HS-5 (cell line): Measurements from ENCODE around the gene S1PR3.
"Not testable (repeated sequence)": the region's sequence is repeated elsewhere in the genome, so short reads cannot be mapped to it uniquely, and the experiment has no call there.

Experiments used
- DNase-seq: peaks from one replicate; pipeline ENCODE4 v3.0.0-alpha.2; 2012; ENCODE audit warnings: low read depth

S1PR3 gene

DNA sequence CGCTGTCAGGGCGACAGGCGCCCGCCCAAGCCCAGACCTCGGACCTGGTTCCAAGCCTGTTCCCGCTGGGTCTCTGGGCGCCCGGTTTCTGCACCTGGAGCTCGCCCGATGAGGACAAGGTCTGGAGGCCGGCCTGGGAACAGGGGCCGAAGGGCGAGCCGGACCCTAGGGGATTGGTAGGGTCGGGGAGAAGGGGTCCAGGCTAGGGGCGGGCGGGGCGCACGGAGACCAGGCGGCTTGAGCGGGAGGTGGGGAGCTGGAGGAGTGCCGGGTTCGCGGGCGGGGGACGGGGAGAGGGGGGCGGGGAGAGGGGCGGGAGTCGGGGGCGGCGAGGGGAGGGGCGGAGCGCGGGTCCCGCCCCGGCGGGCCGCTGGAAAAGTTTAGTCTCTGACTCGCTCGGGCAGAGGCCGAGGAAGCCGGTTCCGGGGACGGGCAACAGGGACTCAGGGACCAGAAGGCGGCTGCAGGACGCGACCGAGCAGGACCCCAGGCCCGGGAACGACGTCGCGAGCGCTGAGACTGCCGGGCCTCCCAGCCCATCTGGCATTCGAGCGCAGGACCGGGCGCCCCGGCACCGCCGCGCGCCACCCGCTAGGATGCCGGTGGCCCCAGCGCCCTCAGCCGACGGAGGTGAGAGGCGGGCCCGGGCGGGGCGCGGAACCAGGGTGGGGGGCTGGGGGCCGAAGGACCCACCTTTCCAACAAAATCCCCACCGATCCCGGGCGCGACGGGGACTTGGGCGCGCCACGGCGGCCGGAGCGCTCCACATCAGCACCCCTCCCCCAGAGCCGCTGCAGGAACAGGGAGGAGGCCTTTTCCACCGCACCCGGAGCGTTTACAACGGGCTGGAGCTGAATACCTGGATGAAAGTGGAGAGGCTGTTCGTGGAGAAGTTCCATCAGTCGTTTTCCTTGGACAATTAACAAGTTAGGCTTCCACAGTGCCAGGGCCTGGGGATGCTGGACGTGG lies at the start of gene S1PR3:
S1PR3 (plus strand) TSS at position 403 of the 969 bp plus-strand sequence. CDS start 9,733 bp downstream, outside the sequence.
- no peak for DNase-seq

DNA sequence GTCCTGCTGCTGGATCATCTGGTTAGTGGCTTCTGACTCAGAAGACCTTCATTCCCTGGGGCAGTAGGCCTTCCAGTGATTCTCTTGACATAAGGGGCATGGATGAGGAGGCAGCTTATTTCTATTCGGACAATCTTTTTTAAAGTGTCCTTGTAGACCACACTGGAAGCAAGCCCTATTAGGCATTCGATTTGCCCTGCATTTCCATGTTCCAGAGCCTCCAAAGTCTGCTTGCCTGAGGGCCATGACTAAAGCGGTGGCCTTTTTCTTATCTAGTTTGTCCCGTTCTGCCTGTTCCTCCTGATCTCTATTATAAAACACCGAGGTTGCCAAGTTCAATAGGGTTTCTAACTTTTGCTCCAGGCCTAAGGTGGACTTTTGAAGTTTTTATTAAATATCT lies 49.7 kb upstream of the S1PR3 start:
- not testable (repeated sequence) for DNase-seq

DNA sequence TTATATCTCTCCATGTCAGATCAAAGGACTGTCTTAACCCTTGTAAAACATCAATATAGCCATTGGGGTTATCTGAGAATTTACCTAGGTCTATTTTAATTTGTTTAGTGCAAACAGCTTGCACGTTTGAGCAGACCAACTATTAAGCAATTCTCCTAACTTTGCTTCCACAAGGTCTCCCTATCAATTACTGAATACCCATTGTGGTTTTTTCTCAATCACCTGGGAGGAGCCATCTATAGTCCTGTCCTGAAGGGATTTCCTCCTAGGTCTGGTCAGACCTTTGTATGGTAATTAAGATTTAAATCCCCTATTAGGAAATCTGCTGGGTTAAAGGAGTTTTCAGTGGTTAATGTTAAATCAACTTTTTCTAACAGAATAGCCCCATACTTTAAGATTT lies 48.9 kb upstream of the S1PR3 start:
- no peak for DNase-seq

DNA sequence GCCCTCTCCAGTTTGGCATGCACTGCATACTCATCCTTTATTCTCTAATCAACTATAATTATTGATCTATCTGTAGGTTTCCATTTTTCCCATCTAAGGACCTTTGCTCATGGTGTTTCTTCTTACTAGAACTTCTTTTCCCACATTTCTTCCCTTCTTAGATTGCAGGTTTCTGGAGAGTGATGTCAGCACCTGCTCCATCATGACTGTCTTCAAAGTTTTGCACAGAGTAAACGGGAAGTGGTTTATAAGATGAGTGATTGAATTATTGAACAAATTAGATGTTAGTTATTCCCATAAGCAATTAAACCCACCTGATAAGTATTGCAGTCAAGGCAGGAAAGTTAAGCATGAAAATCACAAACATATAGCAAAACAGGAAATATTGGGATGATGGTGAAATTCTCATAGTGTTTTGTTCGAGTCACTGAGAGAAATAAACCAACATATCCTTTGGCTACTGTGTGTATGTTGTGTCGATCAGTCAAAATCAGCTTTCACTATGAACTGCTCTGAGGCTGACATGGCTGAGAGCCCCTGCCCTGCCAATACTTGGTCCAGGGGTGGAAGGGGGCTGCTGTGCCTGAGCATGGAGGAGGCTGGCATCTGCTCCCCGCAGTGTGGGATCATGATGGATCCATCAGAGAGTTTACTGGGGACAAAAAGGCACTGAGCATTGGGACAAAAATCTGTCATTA lies 45.5 kb upstream of the S1PR3 start:
- DNase-seq, result no peak

DNA sequence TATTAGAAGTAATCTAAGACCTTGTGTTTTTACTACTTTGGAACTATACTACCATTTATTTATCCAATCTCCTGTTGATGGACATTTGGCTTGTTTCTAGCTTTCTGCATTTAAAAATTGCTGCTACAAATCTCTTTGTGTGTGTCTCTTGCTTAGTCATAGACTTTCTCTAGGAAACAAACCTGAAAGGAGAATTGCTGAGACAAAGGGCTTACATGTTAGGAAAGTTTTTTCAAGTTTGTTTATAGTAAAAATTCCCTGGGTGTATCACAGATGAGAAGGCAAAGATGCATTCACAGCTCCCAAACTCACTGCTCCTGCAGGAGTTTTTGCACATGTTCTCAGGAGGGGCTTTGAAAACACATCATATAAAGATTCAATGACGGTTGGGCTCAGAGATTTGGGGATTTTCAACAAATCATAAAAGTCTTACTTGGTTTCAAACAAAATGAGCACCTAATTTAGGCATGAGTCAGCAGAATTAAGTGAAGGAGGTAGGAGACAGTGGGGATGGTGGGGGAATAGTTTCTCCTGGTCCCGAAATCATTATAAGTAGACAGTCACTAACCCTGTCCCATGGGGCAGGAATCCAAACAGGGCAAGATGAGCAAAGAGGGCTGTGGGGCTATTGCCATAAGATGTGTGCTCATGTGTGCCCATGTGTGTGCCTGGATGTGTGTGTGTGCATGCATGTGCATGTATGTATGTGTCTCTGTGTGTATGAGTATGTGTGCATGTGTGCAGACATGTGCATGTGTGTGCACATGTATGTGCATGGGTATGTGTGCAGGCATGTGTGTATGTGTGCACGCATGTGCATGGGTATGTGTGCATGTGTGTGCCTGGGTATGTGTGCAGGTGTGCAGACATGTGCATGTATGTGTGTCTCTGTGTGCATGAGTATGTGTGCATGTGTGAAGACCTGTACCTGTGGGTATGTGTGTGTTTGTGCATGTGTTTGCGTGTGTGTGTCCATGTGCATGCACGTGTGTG lies 43.4 kb upstream of the S1PR3 start:
- no peak for DNase-seq

DNA sequence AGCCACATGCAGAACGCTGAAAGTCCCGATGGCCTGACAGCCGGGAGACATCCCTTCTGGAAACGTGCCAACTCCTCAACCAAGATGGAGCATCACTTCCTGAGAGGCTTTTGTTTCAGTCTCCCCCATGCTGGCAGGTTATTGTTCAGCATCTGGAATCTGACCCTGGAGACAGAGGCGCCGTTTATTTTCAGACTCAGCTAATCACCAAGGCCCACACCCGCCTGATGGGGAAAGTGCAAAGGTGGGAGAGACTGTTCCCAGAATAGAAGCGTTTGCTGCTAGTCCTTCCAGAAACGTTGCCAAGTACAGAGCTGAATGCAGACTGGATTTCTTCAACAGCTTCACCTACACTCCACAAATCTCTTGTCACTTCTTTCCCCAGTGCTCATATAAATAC lies 41.8 kb upstream of the S1PR3 start:
- DNase-seq, result no peak

DNA sequence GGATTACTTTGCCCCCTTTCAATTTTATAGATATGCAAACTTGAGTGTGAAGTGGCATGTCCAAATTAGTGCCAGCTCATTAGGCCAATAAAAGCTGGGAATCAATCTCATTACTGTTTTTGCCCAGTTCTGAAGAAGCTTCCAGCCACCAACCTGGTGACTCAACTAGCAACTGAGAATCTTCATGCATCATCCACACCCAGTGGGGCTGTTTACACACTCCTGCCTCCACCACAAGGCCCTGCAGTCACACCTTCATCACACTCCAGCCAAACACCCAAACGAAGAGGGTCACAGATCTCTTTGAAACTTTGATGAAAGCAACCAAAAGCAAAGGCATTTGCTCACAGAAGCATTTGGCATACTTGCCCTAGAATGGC lies 41.3 kb upstream of the S1PR3 start:
- no peak for DNase-seq

DNA sequence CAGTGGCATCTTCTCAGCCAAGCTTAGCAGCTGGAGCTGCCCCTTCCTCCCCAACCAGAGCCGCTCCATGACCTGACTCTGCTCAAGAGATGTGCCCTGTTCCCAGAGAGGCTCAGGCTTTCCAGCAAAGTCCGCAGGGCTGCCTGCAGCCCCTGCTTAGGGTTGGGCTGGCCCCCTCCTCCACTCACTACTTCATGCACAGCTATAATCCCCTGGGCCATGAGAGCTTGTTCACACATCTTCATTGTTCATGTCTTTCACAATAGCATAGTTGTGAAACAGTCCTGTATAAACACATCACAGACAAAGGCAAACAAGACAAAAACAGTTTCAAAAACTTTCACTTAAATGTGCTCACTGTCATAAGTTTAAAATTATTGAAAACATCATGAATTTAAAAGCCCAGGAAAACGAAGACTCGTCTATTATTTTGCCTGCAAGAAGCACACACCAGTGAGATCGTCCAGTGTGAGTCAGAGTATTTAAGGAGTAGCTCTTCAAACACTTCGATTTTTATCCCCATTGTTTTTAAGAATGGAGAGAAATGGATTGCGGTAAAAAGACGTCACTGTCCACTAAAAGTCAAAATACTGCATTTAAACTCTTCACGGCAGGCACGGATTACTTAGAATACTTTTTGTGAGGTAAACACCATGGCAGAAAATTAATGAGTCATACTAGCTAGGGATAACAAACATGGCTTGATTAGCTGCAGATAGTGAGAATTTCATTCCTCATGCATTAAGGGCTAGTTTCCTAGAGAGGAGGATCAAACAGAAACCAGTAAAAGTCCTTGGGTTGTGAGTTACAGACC lies 40.7 kb upstream of the S1PR3 start:
- DNase-seq, result peak; percentile 9

DNA sequence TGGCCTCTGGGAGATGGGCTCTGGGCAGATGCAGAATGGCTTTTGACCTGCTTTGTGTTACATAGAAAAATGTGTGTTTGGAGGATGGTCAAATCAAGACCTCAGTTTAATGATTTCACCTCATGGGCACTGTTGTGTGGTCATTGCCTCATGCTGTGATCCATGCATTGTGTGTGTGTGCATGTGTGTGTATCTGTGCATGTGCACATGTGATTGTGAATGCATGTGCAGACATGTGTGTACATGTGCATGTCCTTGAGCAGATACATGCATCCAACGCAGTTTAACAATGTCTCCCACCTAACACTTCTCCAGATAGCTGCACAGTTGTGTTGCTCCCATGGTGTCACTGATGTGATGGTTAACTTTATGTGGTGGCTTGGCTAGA lies 40.1 kb upstream of the S1PR3 start:
- DNase-seq, result no peak

DNA sequence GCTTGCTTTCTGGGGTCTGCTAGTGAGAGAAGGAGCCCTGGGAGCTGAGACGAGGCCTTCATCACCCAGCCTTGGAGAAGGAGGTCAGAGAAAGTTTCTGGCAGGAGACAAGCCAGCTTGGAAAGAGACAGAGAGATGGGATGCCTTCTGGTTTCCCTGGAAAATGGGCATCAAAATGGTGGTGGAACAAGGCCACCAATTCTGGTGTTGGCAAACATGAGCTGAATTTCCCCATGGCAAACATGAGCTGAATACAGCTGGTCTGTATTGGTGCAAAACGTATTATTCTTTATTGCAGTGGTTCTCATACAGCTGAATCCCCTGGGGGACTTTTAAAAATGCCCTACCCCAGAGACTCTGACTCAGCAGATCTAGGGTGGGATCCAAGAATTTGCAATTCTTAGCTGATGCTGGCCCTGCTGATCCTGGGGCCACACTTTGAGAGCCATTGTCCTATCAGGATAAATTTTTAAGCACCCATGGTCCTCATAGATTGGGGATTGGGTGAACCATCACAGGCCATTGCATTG lies 39.1 kb upstream of the S1PR3 start:
- DNase-seq, result no peak

DNA sequence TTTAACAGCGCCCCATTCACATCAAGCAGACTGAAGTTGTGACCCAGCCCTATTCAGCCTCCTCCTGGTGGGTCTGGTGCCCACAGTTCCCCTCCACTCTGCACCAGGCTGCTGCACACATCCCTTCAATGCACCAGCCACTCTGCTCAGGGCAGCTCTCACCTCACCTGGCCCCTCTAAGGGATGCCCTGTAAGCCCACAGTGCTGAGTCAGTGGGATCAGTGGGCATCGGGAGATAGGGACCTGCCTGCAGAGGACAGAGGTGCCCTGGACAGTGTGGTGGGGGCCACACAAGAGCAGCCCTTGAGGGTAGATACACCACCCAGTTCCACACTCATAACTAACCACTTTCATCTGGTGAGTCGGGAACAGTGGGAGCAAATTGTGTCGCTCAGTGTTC lies 38.3 kb upstream of the S1PR3 start:
- DNase-seq, result no peak

DNA sequence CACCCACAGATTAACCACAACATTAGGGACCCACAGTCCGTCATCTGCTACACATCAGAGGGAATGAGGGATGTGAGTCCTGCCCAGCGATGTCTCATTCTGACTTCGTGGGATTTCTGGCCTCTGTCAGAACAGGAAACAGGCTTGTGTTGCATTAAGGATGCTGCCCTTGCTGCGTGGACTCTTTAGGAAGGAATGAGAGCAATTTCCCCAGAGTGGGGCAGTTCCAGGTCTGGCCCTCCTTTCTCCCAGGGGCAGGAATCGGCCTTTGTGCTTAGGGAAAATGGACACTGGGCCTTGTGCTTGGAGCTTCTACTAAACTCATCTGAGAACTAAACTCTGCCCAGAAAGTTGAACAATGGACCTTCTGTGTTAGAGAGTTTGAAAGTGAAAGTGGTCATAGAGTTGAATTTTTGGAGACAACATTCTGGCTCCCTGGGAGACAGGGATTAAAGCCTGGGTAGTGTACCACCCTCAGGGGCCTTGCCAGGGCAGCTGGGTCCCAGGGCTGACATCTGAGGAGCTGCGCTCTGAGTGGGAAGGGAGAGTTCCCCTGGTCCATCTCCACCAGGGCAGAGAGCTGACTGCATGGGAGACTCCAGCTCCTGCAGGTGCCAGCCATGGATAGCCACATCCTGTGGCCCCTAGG lies 37.8 kb upstream of the S1PR3 start:
- peak; percentile 47 for DNase-seq

DNA sequence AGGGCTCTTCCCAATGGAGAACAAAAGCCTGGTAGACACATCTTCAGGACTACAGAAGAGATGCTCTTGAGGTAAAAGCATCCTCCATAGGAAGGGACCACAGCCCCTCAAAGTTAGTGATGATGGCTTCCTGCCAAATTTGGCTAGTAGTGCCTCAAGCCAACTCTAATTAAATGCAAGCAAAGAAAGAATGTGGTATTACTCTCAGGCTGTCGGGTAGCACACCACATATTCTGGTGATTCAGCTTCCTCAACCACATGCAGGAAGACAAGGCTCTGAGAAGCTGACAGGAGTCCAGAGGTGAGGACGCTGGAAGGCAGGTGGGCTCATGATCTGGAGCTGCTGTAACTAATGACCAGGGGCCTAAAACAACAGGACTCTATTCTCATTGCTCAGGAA lies 37.2 kb upstream of the S1PR3 start:
- DNase-seq, result peak; percentile 29

DNA sequence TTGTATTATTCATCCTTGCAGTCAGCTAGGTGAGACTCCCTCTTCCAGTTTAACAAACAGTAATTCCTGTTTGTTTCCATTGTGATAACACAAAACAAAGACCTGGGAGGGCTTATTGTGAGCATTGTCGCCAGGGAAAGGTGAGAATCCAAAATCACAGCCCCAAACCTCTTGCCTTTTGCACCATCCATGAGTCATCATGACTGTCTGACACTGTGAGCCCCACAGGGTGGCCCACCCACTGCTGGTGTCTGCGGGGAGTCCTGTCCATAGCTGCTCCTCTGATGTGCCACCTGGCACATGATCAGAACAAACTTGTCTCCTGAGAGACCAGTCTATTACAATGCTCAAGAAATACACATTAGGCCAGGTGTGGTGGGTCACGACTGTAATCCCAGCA lies 33.7 kb upstream of the S1PR3 start:
- no peak for DNase-seq

DNA sequence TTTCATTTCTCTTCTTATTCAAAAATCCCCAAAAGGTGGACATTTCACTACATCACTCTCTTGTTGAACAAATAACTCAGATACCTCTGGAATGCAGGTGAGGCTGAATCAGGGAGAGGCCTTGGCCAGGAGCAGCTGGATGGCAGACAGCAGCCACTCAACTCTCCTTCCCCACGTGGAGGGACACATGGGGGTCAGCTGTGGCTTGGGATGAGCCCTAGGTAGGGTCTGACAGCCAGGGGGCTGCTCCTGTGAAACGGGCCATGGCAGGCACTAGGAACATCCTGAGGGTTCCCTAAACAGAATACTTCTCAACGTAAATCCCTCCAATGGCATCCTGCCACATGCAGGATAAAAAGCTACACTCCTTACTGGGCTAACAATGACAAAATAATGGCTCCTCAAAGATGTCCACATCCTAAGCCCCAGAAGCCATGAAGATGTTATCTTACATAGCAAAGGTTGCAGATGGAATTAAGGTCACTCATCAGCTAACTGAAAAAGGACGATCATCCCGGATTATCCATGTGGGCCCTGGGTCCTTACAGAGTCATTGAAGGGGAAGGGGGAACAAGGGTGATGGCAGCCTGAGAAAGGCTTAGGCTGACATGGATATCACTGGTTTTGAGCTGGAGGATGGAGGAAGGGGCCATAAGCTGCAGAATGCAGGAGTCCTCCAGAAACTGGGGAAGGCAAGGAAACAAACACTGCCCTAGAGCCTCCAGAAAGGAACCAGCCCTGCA lies 31.4 kb upstream of the S1PR3 start:
- DNase-seq, result no peak

DNA sequence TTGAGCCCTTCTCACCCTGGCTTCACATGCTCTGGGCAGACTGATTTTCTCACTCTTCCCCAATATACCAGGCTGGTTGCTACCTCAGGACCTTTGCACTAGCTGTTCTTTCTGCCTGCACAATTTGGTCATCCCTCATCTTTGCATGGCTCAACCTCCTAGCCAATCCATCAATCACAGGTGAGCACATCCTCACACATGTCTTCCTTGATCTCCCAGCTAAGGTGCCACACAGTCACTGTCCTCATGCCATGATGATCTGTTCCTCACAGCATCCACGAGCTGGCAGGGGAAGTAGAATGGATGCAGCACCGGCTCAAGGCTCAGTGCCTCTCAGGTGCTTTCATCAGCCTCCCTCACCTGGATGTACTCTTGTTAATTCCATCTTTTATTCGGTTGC lies 30.6 kb upstream of the S1PR3 start:
- no peak for DNase-seq

DNA sequence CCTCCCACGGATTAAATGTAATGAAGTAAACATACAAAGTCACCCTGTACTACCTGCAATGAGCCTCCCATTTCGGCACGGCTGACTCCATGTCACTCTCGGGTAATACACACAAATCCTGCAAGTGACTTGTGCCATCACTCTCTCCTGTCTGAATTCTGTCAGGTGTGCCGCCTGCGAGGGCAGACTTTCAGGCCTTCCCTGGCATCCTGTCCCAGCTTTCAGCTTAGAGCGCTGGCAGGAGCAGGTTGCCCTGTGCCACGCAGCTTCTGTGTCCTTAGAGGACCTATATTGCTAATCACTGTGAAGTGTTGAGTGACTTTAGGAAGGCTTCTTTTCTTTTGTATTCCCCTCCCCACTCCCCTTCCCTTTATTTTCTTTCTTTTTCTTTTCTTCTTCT lies 25.8 kb upstream of the S1PR3 start:
- DNase-seq, result no peak

DNA sequence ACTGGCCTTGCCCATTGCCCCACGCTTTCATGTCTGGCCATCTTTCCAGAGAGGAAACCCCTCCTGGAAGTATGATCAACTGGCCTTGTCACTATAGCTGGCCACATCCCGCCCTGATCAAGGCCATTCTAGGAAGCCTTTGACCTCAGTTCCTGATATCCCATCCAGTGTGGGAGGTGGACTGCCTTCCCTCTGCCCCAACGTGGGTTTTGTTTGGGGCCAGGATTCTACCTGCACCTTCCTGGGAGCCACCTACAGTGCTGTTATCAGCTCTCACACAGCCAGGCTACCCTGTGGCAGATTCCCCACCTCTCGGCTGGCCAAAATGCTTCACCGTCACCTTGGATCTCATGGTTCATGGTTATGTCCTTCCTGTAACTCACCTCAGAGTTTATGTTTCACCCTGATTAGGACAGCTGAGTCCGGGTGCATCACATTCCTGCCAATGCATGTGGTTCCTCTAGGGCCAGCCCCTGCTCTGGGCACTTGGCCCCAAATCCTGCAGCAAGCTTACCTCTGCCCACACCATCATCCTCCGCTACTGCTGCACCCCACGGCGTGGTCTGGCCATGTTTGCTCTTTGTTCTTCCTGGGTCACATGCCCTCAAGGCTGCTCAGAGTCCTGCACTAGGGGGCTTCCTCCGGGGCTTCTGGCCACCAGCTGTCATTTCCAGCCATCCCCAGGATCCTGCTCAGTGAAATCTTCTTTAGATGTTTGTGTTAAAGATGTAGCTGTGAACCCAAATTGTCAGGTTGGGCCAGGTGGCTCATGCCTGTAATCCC lies 24.2 kb upstream of the S1PR3 start:
- DNase-seq, result no peak

DNA sequence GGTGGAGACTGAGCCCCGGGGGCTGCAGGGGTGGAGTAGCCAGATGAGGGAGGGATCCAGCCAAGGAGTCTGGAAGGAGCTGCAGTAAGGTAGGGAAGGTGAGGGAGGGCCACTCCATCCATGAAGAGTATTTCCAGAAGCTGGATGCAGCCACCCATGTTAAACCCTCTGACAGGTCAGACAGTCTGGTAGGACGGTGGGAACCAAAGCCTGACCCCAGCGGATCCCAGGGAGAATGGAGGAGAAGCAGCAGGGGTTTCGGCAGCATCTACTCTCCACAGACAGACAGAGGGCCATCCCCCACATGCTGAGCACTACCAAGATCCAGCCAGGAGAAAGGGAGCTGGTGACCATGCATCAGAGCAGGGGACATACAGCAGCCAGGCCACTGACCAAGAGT lies 22.5 kb upstream of the S1PR3 start:
- DNase-seq, result no peak
